Neural cell (in vitro differentiated cells): Measurements from ENCODE around the gene TOX2. TPM values are rescaled to one million over a fixed set of nuclear protein-coding genes. Genes with fewer than 3 reads are reported as not detected.

Source experiments
- H2AFZ ChIP-seq: fragments of 200-600, 300-800 bp; sonication (generic), shearing (Covaris generic); 2 replicates; pipeline ENCODE4 v1.6.0; 2014; ENCODE audit warnings: low read depth, mild to moderate bottlenecking, antibody characterized with exemption, low read length, moderate library complexity
- H3F3A ChIP-seq: fragments of 200-600 bp; shearing (Covaris generic); 2 replicates; pipeline ENCODE4 v1.6.1; 2016; ENCODE audit warnings: mild to moderate bottlenecking, moderate library complexity, mixed read lengths, antibody characterized with exemption, low read length; ENCODE audit not compliant: insufficient read depth, poor library complexity, severe bottlenecking
- H3K27ac ChIP-seq: fragments of 200-600, 300-800 bp; sonication (generic), shearing (Covaris generic); 2 replicates; pipeline ENCODE4 v1.5.1; 2014; ENCODE audit warnings: mild to moderate bottlenecking, low read length, moderate library complexity
- H3K27me3 ChIP-seq: fragments of 300-800, 200-600 bp; sonication (generic), shearing (Covaris generic); 2 replicates; pipeline ENCODE4 v1.6.0; 2014; ENCODE audit warnings: mild to moderate bottlenecking, low read depth, low read length, moderate library complexity; ENCODE audit not compliant: insufficient read depth
- H3K36me3 ChIP-seq: fragments of 300-800, 200-600 bp; sonication (generic), shearing (Covaris generic); 2 replicates; pipeline ENCODE4 v1.5.1; 2014; ENCODE audit warnings: mild to moderate bottlenecking, antibody characterized with exemption, low read length, moderate library complexity; ENCODE audit not compliant: insufficient read depth
- H3K4me2 ChIP-seq: fragments of 300-800, 200-600 bp; sonication (generic), shearing (Covaris generic); 2 replicates; pipeline ENCODE4 v1.6.0; 2014; ENCODE audit warnings: mild to moderate bottlenecking, low read length
- H3K4me3 ChIP-seq: fragments of 300-800, 200-600 bp; sonication (generic), shearing (Covaris generic); 2 replicates; pipeline ENCODE4 v1.5.1; 2014; ENCODE audit warnings: mild to moderate bottlenecking, low read length, moderate library complexity
- H3K79me2 ChIP-seq: fragments of 200-600 bp; shearing (Covaris generic); replicated peaks from 2 replicates; pipeline ENCODE4 v1.6.0; 2014; ENCODE audit warnings: mild to moderate bottlenecking, low read length, moderate library complexity; ENCODE audit not compliant: insufficient read depth
- H3K9ac ChIP-seq: fragments of 300-800, 200-600 bp; sonication (generic), shearing (Covaris generic); 2 replicates; pipeline ENCODE4 v1.6.1; 2016; ENCODE audit warnings: mild to moderate bottlenecking, low read length, mixed read lengths
- H3K9me2 ChIP-seq: fragments of 200-600 bp; shearing (Covaris generic); 2 replicates; pipeline ENCODE4 v1.6.1; 2016; ENCODE audit warnings: mild to moderate bottlenecking, low read length, mixed read lengths; ENCODE audit not compliant: insufficient read depth
- H3K9me3 ChIP-seq: fragments of 200-600, 300-800 bp; sonication (generic), shearing (Covaris generic); 2 replicates; pipeline ENCODE4 v1.6.1; 2016; ENCODE audit warnings: mild to moderate bottlenecking, mixed run types, low read length, moderate library complexity, mixed read lengths
- H4K20me1 ChIP-seq: fragments of 200-600 bp; shearing (Covaris generic); 2 replicates; pipeline ENCODE4 v1.6.1; 2016; ENCODE audit warnings: mild to moderate bottlenecking, mixed run types; ENCODE audit not compliant: insufficient read depth
- EP300 ChIP-seq: fragments of 450-650 bp; conservative IDR thresholded peaks from 2 replicates; pipeline ENCODE4 v1.6.1; 2014; ENCODE audit warnings: antibody characterized with exemption, mild to moderate bottlenecking, moderate library complexity; ENCODE audit not compliant: poor library complexity, severe bottlenecking
- EZH2 ChIP-seq: fragments of 200-600, 300-800 bp; shearing (Covaris generic), sonication (generic); IDR thresholded peaks from 2 replicates; pipeline ENCODE4 v1.6.1; 2014; ENCODE audit warnings: antibody characterized with exemption, low read length, borderline replicate concordance, mild to moderate bottlenecking; ENCODE audit not compliant: insufficient read depth, poor library complexity, severe bottlenecking
- MXI1 ChIP-seq: fragments of 450-650 bp; conservative IDR thresholded peaks from 2 replicates; pipeline ENCODE4 v1.6.1; 2014; ENCODE audit warnings: antibody characterized with exemption, mild to moderate bottlenecking; ENCODE audit not compliant: poor library complexity, severe bottlenecking
- POLR2AphosphoS5 ChIP-seq: IDR thresholded peaks from 2 replicates; pipeline ENCODE4 v1.6.1; 2012
- RAD21 ChIP-seq: fragments of 450-650 bp; conservative IDR thresholded peaks from 2 replicates; pipeline ENCODE4 v1.6.1; 2014; ENCODE audit warnings: antibody characterized with exemption, mild to moderate bottlenecking, moderate library complexity
- SMC3 ChIP-seq: fragments of 450-650 bp; conservative IDR thresholded peaks from 2 replicates; pipeline ENCODE4 v1.6.1; 2014; ENCODE audit warnings: antibody characterized with exemption, mild to moderate bottlenecking, moderate library complexity; ENCODE audit not compliant: poor library complexity
- TAF1 ChIP-seq: IDR thresholded peaks from 2 replicates; pipeline ENCODE4 v1.6.1; 2012; ENCODE audit warnings: low read depth
- polyA plus RNA-seq: library from polyadenylated mRNA; depleted of rRNA; stranded (reverse); fragments of >200 nt; gene quantifications from 2 replicates; pipeline ENCODE4 v1.2.3, GENCODE V29; 2014
- TF ChIP-seq, protein P1 (sequence below): IDR thresholded peaks from 2 replicates; pipeline ENCODE4 v1.6.1; 2012; ENCODE audit warnings: borderline replicate concordance
- TF ChIP-seq, protein P2 (sequence below): fragments of 450-650 bp; IDR thresholded peaks from 2 replicates; pipeline ENCODE4 v1.5.1; 2014; ENCODE audit warnings: antibody characterized with exemption, mild to moderate bottlenecking, moderate library complexity; ENCODE audit not compliant: poor library complexity, severe bottlenecking

Gene TOX2
- polyA plus RNA-seq, 1 donor from 2014 or later: 0.89 TPM

- Histone ChIP-seq H3K79me2 (no peaks in the 10 kb centered on the region), H3F3A (no peaks in the 10 kb centered on the region), H3K4me2 (no peak overlapping the region)
These were observed 87.3 kb downstream of the TOX2 start for GRCh38 chr20:44001667-44002596.

DNA sequence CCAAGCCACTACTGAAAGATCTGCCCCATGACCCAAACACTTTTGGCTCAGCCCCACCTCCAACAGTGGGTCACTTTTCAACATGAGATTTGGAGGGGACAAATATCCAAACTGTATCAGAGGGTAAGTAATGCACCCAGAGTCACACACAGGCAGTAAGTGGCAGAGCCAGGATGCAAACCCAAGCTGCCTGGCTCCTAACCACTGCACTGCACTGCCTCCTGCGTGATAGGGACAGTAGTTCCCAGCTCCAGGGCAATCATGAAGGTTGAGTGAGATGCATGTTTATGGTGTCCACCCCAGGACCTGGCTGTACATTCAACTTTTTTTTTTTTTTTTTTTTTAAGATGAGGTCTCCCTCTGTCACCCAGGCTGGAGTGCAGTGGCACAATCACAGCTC lies 88.2 kb downstream of the TOX2 start:
- H3K27ac ChIP-seq: no peak overlapping the region
- no peak overlapping the region for H3K4me3 ChIP-seq
- H3K36me3 ChIP-seq: no peaks in the 10 kb centered on the region
- H3K9me2 ChIP-seq: no peaks in the 10 kb centered on the region
- TF ChIP-seq RAD21 (no peak), SMC3 (no peak), TAF1 (no peak), POLR2AphosphoS5 (no peak), MXI1 (no peak)
- TF ChIP-seq, protein P1, sequence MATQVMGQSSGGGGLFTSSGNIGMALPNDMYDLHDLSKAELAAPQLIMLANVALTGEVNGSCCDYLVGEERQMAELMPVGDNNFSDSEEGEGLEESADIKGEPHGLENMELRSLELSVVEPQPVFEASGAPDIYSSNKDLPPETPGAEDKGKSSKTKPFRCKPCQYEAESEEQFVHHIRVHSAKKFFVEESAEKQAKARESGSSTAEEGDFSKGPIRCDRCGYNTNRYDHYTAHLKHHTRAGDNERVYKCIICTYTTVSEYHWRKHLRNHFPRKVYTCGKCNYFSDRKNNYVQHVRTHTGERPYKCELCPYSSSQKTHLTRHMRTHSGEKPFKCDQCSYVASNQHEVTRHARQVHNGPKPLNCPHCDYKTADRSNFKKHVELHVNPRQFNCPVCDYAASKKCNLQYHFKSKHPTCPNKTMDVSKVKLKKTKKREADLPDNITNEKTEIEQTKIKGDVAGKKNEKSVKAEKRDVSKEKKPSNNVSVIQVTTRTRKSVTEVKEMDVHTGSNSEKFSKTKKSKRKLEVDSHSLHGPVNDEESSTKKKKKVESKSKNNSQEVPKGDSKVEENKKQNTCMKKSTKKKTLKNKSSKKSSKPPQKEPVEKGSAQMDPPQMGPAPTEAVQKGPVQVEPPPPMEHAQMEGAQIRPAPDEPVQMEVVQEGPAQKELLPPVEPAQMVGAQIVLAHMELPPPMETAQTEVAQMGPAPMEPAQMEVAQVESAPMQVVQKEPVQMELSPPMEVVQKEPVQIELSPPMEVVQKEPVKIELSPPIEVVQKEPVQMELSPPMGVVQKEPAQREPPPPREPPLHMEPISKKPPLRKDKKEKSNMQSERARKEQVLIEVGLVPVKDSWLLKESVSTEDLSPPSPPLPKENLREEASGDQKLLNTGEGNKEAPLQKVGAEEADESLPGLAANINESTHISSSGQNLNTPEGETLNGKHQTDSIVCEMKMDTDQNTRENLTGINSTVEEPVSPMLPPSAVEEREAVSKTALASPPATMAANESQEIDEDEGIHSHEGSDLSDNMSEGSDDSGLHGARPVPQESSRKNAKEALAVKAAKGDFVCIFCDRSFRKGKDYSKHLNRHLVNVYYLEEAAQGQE: no peak
- TF ChIP-seq, protein P2, sequence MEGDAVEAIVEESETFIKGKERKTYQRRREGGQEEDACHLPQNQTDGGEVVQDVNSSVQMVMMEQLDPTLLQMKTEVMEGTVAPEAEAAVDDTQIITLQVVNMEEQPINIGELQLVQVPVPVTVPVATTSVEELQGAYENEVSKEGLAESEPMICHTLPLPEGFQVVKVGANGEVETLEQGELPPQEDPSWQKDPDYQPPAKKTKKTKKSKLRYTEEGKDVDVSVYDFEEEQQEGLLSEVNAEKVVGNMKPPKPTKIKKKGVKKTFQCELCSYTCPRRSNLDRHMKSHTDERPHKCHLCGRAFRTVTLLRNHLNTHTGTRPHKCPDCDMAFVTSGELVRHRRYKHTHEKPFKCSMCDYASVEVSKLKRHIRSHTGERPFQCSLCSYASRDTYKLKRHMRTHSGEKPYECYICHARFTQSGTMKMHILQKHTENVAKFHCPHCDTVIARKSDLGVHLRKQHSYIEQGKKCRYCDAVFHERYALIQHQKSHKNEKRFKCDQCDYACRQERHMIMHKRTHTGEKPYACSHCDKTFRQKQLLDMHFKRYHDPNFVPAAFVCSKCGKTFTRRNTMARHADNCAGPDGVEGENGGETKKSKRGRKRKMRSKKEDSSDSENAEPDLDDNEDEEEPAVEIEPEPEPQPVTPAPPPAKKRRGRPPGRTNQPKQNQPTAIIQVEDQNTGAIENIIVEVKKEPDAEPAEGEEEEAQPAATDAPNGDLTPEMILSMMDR: no peak
- H4K20me1 ChIP-seq: no peaks in the 10 kb centered on the region
- H3K4me2 ChIP-seq: no peak overlapping the region
- H3F3A ChIP-seq: no peaks in the 10 kb centered on the region
- H3K79me2 ChIP-seq: no peaks in the 10 kb centered on the region
- H3K9ac ChIP-seq: no peak overlapping the region
- H3K27me3 ChIP-seq: no peaks in the 10 kb centered on the region
- no peak overlapping the region for H2AFZ ChIP-seq
- no peaks in the 10 kb centered on the region for H3K9me3 ChIP-seq

More at GRCh38 chr20:44001667-44002596, 87.3 kb downstream of the TOX2 start:
- no peak overlapping the region for H3K27ac ChIP-seq
- H3K9me2 ChIP-seq: no peaks in the 10 kb centered on the region
- H3K4me3 ChIP-seq: no peak overlapping the region
- H4K20me1 ChIP-seq: no peaks in the 10 kb centered on the region
- H2AFZ ChIP-seq: no peak overlapping the region
- H3K27me3 ChIP-seq: no peaks in the 10 kb centered on the region
- H3K9ac ChIP-seq: no peak overlapping the region
- TF ChIP-seq EZH2 (no peak), MXI1 (no peak), POLR2AphosphoS5 (no peak), SMC3 (no peak), EP300 (no peak), TAF1 (no peak), RAD21 (no peak)
- TF ChIP-seq, protein P2: no peak
- TF ChIP-seq, protein P1: no peak
- no peaks in the 10 kb centered on the region for H3K36me3 ChIP-seq
- H3K9me3 ChIP-seq: no peaks in the 10 kb centered on the region
